ENCODE data around the gene COMMD4.
"Not testable (repeated sequence)": the region's sequence is repeated elsewhere in the genome, so short reads cannot be mapped to it uniquely, and the experiment has no call there.

GRCh38 chr15:75333654-75334419 lies 2.0 kb upstream of the COMMD4 start:
- not testable (repeated sequence) for TF ChIP-seq YY1 (IDR thresholded peaks at IDR 0.05; ENCODE audit: insufficient read depth, insufficient read length); ZNF274 (IDR thresholded peaks at IDR 0.05; ENCODE audit: low read depth, low read length); SUZ12 (IDR thresholded peaks at IDR 0.05; ENCODE audit: extremely low read depth, insufficient read depth, insufficient read length)

Data from NT2/D1 (cell line).